Nephron (organoid): ENCODE results near the gene LIN37.

Experiments used
- H3K27ac Mint-ChIP-seq, 3 experiments: 2 replicates each; pipeline ENCODE4 v1.8.0; 2020; ENCODE audit warnings: mixed read lengths in 3 of 3, mild to moderate bottlenecking in 2 of 3, moderate library complexity in 1 of 3
- H3K27me3 Mint-ChIP-seq: 2 replicates; pipeline ENCODE4 v1.8.0; 2021; ENCODE audit warnings: low read depth, mild to moderate bottlenecking, moderate library complexity, mixed read lengths
- H3K36me3 Mint-ChIP-seq: 2 replicates; pipeline ENCODE4 v1.8.0; 2020; ENCODE audit warnings: low read depth, mixed read lengths
- H3K4me1 Mint-ChIP-seq: 2 replicates; pipeline ENCODE4 v1.8.0; 2020; ENCODE audit warnings: mixed read lengths
- H3K4me3 Mint-ChIP-seq, 3 experiments: 2 replicates each; pipeline ENCODE4 v1.8.0; 2020; ENCODE audit warnings: mild to moderate bottlenecking in 3 of 3, mixed read lengths in 3 of 3, moderate library complexity in 2 of 3
- H3K9me3 Mint-ChIP-seq: 2 replicates; pipeline ENCODE4 v1.8.0; 2020; ENCODE audit warnings: mixed read lengths
- CTCF ChIP-seq, 3 experiments: fragments of 200-600 bp; sonication (generic); IDR thresholded peaks; one replicate each; pipeline ENCODE4 v1.5.0; 2021; ENCODE audit warnings: antibody characterized with exemption in 3 of 3; ENCODE audit not compliant: unreplicated experiment in 3 of 3

The LIN37 gene

DNA sequence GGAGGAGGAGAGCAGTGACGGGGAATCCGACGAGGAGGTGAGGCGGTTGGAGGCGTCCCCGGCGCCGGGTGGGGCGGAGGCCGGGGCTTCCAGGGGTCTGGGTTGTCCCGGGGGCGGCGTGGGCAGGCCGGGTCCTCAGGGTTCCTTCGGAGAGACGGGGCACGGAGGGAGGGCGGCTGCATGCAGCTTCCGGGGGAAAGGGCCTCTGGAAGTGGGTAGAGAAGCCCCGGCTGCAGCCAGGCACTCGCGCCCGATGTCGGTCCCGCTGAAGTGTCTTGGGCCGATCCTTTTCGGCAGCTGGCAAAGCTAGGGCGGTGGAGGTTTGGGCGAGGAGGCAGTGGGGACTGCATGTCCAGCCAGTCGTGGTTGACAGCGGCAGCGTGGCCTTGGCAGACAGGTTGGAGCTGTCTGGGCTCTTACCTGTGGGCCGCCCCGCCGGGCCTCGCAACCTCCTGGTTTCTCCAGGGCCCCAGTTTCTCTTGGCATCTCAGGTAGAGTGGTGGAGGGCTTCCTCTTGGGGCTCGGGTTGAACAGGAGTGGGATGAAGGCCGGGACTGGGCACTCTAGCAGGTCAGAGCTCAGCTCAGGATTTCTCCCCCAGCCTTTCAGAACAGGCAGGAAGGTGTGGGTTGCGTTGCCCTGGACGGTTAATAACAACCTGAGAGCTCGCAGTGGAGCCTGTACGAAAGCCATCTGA is 29.9 kb upstream of the LIN37 start:
- peak overlapping the region; percentile 92 to 96 (median 94) for H3K4me3 Mint-ChIP-seq
- no peak for TF ChIP-seq CTCF (IDR thresholded peaks at IDR 0.05; ENCODE audit: unreplicated experiment in 3 of 3)
- peaks cover 13% of the 10 kb centered on the region for H3K4me1 Mint-ChIP-seq

DNA sequence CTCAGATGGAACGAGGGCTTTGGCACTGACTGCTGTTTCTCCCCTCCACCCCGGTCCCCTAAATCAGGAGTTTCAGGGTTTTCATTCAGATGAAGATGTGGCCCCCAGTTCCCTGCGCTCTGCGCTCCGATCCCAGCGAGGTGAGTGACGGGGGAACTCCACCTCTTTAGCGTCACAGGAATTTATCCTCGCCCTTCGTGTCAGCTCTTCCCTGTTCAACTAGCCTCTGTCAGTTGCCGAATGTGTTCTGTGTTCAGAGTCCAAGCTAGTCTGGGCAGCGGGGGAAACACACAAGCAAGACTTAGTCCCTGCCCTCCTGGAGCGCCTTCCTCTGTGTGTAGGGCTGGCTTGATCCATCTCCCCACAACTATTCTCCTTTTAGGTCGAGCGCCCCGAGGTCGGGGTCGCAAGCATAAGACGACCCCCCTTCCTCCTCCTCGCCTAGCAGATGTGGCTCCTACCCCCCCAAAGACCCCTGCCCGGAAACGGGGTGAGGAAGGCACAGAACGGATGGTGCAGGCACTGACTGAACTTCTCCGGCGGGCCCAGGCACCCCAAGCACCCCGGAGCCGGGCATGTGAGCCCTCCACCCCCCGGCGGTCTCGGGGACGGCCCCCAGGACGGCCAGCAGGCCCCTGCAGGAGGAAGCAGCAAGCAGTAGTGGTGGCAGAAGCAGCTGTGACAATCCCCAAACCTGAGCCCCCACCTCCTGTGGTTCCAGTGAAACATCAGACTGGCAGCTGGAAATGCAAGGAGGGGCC is 28.8 kb upstream of the LIN37 start:
- no peaks in the 10 kb centered on the region for H3K9me3 Mint-ChIP-seq
- no peaks in the 10 kb centered on the region for H3K27me3 Mint-ChIP-seq
- H3K27ac Mint-ChIP-seq, result peak overlapping the region; percentile 56 to 90 (median 60)
- H3K4me1 Mint-ChIP-seq, result peaks cover 13% of the 10 kb centered on the region
- H3K4me3 Mint-ChIP-seq, result peak overlapping the region; percentile 92 to 96 (median 94)
- no peak for TF ChIP-seq CTCF (IDR thresholded peaks at IDR 0.05; ENCODE audit: unreplicated experiment in 3 of 3)
- peaks cover 33% of the 10 kb centered on the region for H3K36me3 Mint-ChIP-seq

More for the DNA sequence above, 29.9 kb upstream of the LIN37 start:
- H3K9me3 Mint-ChIP-seq, result no peaks in the 10 kb centered on the region
- H3K27me3 Mint-ChIP-seq, result peaks cover 4% of the 10 kb centered on the region
- H3K36me3 Mint-ChIP-seq, result peaks cover 24% of the 10 kb centered on the region
- H3K27ac Mint-ChIP-seq, result peak overlapping the region; percentile 56 to 90 (median 87)

DNA sequence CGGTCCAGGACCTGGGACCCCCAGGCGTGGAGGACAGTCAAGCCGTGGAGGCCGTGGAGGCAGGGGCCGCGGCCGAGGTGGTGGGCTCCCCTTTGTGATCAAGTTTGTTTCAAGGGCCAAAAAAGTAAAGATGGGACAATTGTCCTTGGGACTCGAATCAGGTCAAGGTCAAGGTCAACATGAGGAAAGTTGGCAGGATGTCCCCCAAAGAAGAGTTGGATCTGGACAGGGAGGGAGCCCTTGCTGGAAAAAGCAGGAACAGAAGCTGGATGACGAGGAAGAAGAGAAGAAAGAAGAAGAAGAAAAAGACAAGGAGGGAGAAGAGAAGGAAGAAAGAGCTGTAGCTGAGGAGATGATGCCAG is 28.2 kb upstream of the LIN37 start:
- peaks cover 38% of the 10 kb centered on the region for H3K36me3 Mint-ChIP-seq
- no peaks in the 10 kb centered on the region for H3K27me3 Mint-ChIP-seq
- H3K27ac Mint-ChIP-seq, result no peak overlapping the region
- H3K4me3 Mint-ChIP-seq, result peak overlapping the region; percentile 53 to 78 (median 70)
- TF ChIP-seq CTCF (IDR thresholded peaks at IDR 0.05; ENCODE audit: unreplicated experiment in 3 of 3), result no peak
- peaks cover 13% of the 10 kb centered on the region for H3K4me1 Mint-ChIP-seq
- no peaks in the 10 kb centered on the region for H3K9me3 Mint-ChIP-seq

- H3K4me3 Mint-ChIP-seq, result peak overlapping the region in 1 of 3 experiments; percentile 9
- peaks cover 41% of the 10 kb centered on the region for H3K36me3 Mint-ChIP-seq
- no peak overlapping the region for H3K27ac Mint-ChIP-seq
- no peak for TF ChIP-seq CTCF (IDR thresholded peaks at IDR 0.05; ENCODE audit: unreplicated experiment in 3 of 3)
- H3K27me3 Mint-ChIP-seq, result no peaks in the 10 kb centered on the region
- peaks cover 13% of the 10 kb centered on the region for H3K4me1 Mint-ChIP-seq
- H3K9me3 Mint-ChIP-seq, result no peaks in the 10 kb centered on the region
Measured at GRCh38 chr19:35720648-35721047, 27.7 kb upstream of the LIN37 start.

- H3K27me3 Mint-ChIP-seq, result no peaks in the 10 kb centered on the region
- H3K36me3 Mint-ChIP-seq, result peaks cover 49% of the 10 kb centered on the region
- no peaks in the 10 kb centered on the region for H3K9me3 Mint-ChIP-seq
- H3K4me3 Mint-ChIP-seq, result peak overlapping the region; percentile 34 to 57 (median 52)
- peaks cover 8% of the 10 kb centered on the region for H3K4me1 Mint-ChIP-seq
- TF ChIP-seq CTCF (IDR thresholded peaks at IDR 0.05; ENCODE audit: unreplicated experiment in 3 of 3), result no peak
- no peak overlapping the region for H3K27ac Mint-ChIP-seq
Measured at GRCh38 chr19:35721374-35721773, 27.0 kb upstream of the LIN37 start.
